Right lobe of liver (tissue), 6 donors: ENCODE results near the gene TRAF3. TPM values are rescaled to one million over a fixed set of nuclear protein-coding genes. Genes with fewer than 3 reads are reported as not detected.
A peak's percentile ranks its signal among the peaks of the same experiment; 100 is the strongest.

Experiments
- ATAC-seq, 4 donors: fragments of 200-7000 bp; cut with Tn5 transposase; one replicate each; pipeline ENCODE4 v1.9.1; 2020; ENCODE audit warnings: mild to moderate bottlenecking in 4 of 4, moderate library complexity in 4 of 4
- DNase-seq, 3 donors: peaks; one replicate each; pipeline ENCODE4 v3.0.0-alpha.2; 2020
- H3K27ac ChIP-seq, 3 donors: fragments of 200-600 bp; one replicate each; pipeline ENCODE4 v1.8.0; 2022
- H3K27me3 ChIP-seq, 2 donors: fragments of 200-600 bp; one replicate each; pipeline ENCODE4 v1.8.0; 2022
- H3K36me3 ChIP-seq, 4 donors: fragments of 200-600 bp; sonication (generic) in 1 of 4; one replicate each; pipeline versions ENCODE4 v1.5.1 to v1.8.0; 2017 to 2022; ENCODE audit warnings: control low read depth in 1 of 4
- H3K4me1 ChIP-seq, 4 donors: fragments of 200-600 bp; sonication (generic) in 1 of 4; one replicate each; pipeline versions ENCODE4 v1.5.1 to v1.8.0; 2017 to 2022; ENCODE audit warnings: control low read depth in 1 of 4
- H3K4me3 ChIP-seq, 3 donors: fragments of 200-600 bp; one replicate each; pipeline ENCODE4 v1.8.0; 2022
- H3K9me3 ChIP-seq, 4 donors: fragments of 200-600 bp; sonication (generic) in 1 of 4; one replicate each; pipeline versions ENCODE4 v1.5.1 to v1.8.0; 2017 to 2022; ENCODE audit warnings: control low read depth in 1 of 4
- POLR2A ChIP-seq: fragments of 450-650 bp; IDR thresholded peaks from one replicate; pipeline ENCODE4 v1.6.1; 2017; ENCODE audit warnings: antibody characterized with exemption, mild to moderate bottlenecking
- WGBS: methylation state at CpG from one replicate; pipeline ENCODE4 v1.1.6; 2018; ENCODE audit warnings: low coverage, low lambda C conversion rate; ENCODE audit not compliant: insufficient coverage; ENCODE audit errors: missing lambda C conversion rate; 5-methylcytosine and 5-hydroxymethylcytosine counted together
- intact Hi-C, 2 donors: fragments of 100-400 bp; cut with DNase I; formaldehyde crosslinking; loops; one replicate each; pipeline versions ENCODE4 v1.11.2 to v1.14.1; 2022
- total RNA-seq, 6 experiments: library from RNA; depleted of rRNA in 2 of 6; stranded (reverse); fragments of >200 nt in 2 of 6; fragmentation: NEBNext Ultra II Directional in 3 of 6; extraction: Animal tissue kit (Norgen Biotek cat#: 25700) in 3 of 6; gene quantifications; one replicate each; pipeline versions ENCODE4 v1.1.0 to v1.2.4, GENCODE V29; 2016 to 2023
- TF ChIP-seq, protein P1 (sequence below), 4 donors: fragments of 200-600 bp in 3 of 4; fragments of 450-650 bp in 1 of 4; IDR thresholded peaks; one replicate each; pipeline versions ENCODE4 v1.5.1 to v1.8.0; 2016 to 2022; ENCODE audit warnings: antibody characterized with exemption in 4 of 4, mild to moderate bottlenecking in 2 of 4
- donor health status: DM: no; HTN: yes; CAD: no.
- donor health status: DM: no; HTN: no; CAD: no.
- donor health status: DM: no; HTN: no; CAD: no.
- donor health status: DM: no; HTN: yes; CAD: no.
- donor health status: DM: no; HTN: yes; CAD: no.

The TRAF3 gene
- total RNA-seq, 6 experiments from 2014 or later = 5.6 to 10.5 (median 8.3) TPM

DNA sequence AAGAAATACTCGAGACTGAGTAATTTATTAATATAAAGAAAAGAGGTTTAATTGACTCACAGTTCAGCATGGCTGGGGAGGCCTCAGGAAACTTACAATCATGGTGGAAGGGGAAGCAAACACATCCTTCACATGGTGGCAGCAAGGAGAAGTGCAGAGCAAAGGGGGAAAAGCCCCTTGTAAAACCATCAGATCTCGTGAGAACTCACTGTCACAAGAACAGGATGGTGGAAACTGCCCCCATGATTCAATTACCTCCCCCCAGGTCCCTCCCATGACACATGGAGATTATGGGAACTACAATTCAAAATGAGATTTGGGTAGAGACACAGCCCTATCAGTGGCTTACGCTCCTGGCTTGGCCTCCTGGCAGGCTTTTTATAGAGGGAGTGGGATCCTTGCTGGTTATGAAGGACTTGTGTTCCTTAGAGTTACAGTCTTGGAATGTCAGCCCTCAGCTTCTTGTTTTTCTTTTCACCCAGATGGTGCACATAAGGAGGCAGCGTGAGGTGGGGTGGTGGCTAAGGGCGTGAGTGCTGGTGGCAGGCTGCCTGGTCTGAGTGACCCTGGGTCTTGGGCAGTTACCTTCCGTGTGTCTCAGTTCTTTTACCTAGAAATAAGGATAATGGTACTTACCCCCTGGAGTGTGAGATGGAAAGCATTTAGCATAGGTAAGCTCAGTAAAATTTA lies 25.7 kb downstream of the TRAF3 start:
- no peak overlapping the region for H3K27ac ChIP-seq
- 96% methylated on average over 4 of the region's 6 CpGs for WGBS
- TF ChIP-seq POLR2A = no peak
- TF ChIP-seq, protein P1, sequence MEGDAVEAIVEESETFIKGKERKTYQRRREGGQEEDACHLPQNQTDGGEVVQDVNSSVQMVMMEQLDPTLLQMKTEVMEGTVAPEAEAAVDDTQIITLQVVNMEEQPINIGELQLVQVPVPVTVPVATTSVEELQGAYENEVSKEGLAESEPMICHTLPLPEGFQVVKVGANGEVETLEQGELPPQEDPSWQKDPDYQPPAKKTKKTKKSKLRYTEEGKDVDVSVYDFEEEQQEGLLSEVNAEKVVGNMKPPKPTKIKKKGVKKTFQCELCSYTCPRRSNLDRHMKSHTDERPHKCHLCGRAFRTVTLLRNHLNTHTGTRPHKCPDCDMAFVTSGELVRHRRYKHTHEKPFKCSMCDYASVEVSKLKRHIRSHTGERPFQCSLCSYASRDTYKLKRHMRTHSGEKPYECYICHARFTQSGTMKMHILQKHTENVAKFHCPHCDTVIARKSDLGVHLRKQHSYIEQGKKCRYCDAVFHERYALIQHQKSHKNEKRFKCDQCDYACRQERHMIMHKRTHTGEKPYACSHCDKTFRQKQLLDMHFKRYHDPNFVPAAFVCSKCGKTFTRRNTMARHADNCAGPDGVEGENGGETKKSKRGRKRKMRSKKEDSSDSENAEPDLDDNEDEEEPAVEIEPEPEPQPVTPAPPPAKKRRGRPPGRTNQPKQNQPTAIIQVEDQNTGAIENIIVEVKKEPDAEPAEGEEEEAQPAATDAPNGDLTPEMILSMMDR (IDR thresholded peaks at IDR 0.05) = no peak
- H3K4me1 ChIP-seq = no peaks in the 10 kb centered on the region
- intact Hi-C loops = no loop called here
- no peaks in the 10 kb centered on the region for H3K27me3 ChIP-seq
- no peaks in the 10 kb centered on the region for H3K9me3 ChIP-seq
- no peak overlapping the region for H3K4me3 ChIP-seq
- H3K36me3 ChIP-seq = no peaks in the 10 kb centered on the region
- DNase-seq (no peak), ATAC-seq (peak in 1 of 4 donors; percentile 33)

DNA sequence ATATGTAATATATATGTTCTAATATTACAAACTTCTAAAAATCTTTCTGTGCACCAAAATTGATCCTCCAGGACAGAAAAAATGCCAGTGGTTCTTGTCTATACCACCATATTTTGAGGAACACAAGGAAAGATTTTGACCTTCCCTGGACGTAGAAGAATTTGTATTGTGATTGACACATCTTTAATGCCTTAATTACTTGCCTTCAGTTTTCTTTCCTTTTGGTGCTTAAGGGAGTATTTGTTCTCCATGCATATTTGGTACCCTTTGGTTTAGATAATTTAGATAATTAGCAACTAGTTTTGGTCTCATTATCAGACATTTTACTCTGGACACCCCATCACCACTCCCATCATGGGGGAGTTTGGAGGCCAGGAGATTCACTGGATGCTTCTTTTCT lies 27.6 kb downstream of the TRAF3 start:
- Histone ChIP-seq H3K27me3 (no peaks in the 10 kb centered on the region), H3K4me1 (no peaks in the 10 kb centered on the region), H3K36me3 (no peaks in the 10 kb centered on the region), H3K4me3 (no peak overlapping the region), H3K27ac (no peak overlapping the region), H3K9me3 (no peaks in the 10 kb centered on the region)
- no peak for TF ChIP-seq POLR2A
- TF ChIP-seq, protein P1 (IDR thresholded peaks at IDR 0.05) = no peak
- intact Hi-C loops = no loop called here
- WGBS = 67% methylated on average over 1 of the region's 1 CpG
- ATAC-seq = no peak
- DNase-seq = no peak

DNA sequence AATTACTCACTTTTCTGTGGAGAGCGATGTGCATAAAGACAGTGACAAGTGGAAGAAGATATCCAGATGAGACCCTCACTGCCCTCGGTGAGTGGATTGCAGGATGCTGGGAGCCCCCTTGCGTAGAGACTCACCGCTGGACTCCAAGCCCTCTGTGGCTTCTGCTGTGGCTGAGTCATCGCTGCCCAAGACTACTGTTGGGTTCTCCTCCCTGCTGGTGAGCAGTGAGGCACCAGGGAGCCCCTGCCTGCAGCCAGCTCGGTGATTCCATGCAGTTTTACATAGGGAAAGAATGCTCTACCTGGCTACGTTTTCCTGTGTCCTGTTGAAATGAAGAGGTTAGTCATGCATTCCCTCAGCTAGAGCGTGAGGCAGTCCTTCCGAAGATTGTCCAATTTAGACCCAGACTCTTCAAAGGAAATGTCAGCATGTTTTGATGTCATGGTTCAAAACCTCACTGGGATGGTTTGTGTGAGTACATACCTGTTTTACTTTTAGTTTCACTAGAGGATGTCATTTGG lies 28.2 kb downstream of the TRAF3 start:
- TF ChIP-seq, protein P1 (IDR thresholded peaks at IDR 0.05) = no peak
- TF ChIP-seq POLR2A = no peak
- H3K4me3 ChIP-seq = no peak overlapping the region
- no peaks in the 10 kb centered on the region for H3K27me3 ChIP-seq
- no peaks in the 10 kb centered on the region for H3K4me1 ChIP-seq
- 79% methylated on average over 2 of the region's 9 CpGs for WGBS
- H3K36me3 ChIP-seq = no peaks in the 10 kb centered on the region
- H3K27ac ChIP-seq = no peak overlapping the region
- ATAC-seq = no peak
- intact Hi-C loops = no loop called here
- H3K9me3 ChIP-seq = no peaks in the 10 kb centered on the region
- no peak for DNase-seq

DNA sequence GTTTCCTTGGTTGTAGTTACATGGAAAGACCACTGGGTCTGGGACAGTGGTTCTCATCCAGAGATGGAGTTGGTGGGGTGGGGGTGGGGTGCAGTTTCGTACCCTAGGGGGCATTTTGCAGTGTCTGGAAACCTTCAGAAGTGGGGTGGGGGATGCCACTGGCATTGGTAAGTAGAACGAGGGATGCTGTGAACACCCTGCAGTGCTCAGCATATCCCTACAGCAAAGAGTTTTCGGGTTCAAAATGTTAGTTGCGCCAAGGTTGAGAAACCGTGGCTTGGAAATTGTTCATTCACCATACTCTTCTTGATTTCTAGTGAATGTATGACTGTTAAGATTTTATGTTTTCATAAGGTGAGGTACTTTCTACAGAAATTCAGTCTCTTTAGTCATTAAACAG lies 28.7 kb downstream of the TRAF3 start:
- Histone ChIP-seq H3K27ac (no peak overlapping the region), H3K4me1 (no peaks in the 10 kb centered on the region), H3K27me3 (no peaks in the 10 kb centered on the region), H3K4me3 (no peak overlapping the region), H3K36me3 (no peaks in the 10 kb centered on the region), H3K9me3 (no peaks in the 10 kb centered on the region)
- WGBS = 89% methylated on average over 5 of the region's 5 CpGs
- TF ChIP-seq, protein P1 (IDR thresholded peaks at IDR 0.05) = no peak
- no peak for TF ChIP-seq POLR2A
- intact Hi-C loops = no loop called here
- DNase-seq = no peak
- ATAC-seq = no peak
